ENCODE results near the gene DCAF8L2. TPM values are rescaled to one million over a fixed set of nuclear protein-coding genes. Genes with fewer than 3 reads are reported as not detected.
"Not testable (repeated sequence)": the region's sequence is repeated elsewhere in the genome, so short reads cannot be mapped to it uniquely, and the experiment has no call there.

The DCAF8L2 gene
- total and polyA plus RNA-seq, 2 donors (not counting 3 experiments of a cell fraction or from before 2014, with no cell fraction given): 0.15 to 0.36 TPM

DNA sequence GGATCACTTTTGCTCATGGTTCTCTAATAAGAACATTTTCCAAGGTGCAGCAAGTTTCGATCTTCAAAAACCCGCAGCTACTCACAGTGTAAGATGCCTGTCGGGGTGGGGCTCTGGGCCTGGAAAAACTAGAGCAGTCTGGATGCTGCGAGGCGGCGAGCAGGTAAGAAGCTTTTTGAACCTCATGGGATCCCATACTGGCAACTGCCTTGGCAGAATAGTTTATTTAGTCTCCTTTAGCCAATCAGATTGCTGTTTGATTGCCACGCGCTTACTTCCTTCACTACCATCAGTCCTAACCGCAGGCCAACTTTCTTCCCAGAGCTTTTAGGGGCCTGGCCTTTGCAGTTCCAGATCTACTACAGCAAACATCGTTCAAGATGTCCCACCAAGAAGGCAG is 156.4 kb downstream of the DCAF8L2 start:
- Histone ChIP-seq H4K20me1 (replicated peaks; ENCODE audit: control insufficient read depth, extremely low read depth, insufficient read depth, low read length) (no peaks in the 10 kb centered on the region), H3K36me3 (ENCODE audit: control insufficient read depth in 2 of 2, extremely low read depth in 1 of 2, insufficient read depth in 2 of 2, low read length in 2 of 2) (no peaks in the 10 kb centered on the region), H3K4me2 (ENCODE audit: insufficient read depth, low read length) (no peak overlapping the region), H3K9me1 (replicated peaks; ENCODE audit: control insufficient read depth, extremely low read depth, insufficient read depth, low read length) (no peaks in the 10 kb centered on the region), H3K27ac (ENCODE audit: insufficient read depth, low read depth, low read length) (no peak overlapping the region), H3K9ac (replicated peaks; ENCODE audit: extremely low read depth, insufficient read depth, low read length) (no peak overlapping the region), H2AFZ (ENCODE audit: low read depth, low read length) (no peak overlapping the region), H3K79me2 (ENCODE audit: control insufficient read depth, insufficient read depth, low read length) (no peaks in the 10 kb centered on the region), H3K9me3 (replicated peaks; ENCODE audit: control insufficient read depth, insufficient read depth, low read length) (no peaks in the 10 kb centered on the region), H3K4me3 (replicated peaks in 1 of 3; ENCODE audit: insufficient read depth in 1 of 3, low read depth in 1 of 3, low read length in 3 of 3) (no peak overlapping the region), H3K27me3 (ENCODE audit: control insufficient read depth in 2 of 2, insufficient read depth in 2 of 2, low read length in 2 of 2) (no peaks in the 10 kb centered on the region), H3K4me1 (ENCODE audit: control insufficient read depth, extremely low read depth, insufficient read depth, low read length) (no peaks in the 10 kb centered on the region)
- FAIRE-seq: no peak
- BruUV-seq (replicated peaks): no TSS peak
- intact Hi-C loops (cut with micrococcal nuclease): no loop called here
- ChIA-PET POLR2A (no interaction called here), CTCF (no interaction called here)
- no peak for DNase-seq (ENCODE audit: low read depth, low spot score)
- TF ChIP-seq POLR2AphosphoS5 (IDR thresholded peaks at IDR 0.05; ENCODE audit: insufficient read depth, low read depth, low read length): no peak
- no peak for TF ChIP-seq EZH2 (IDR thresholded peaks at IDR 0.05; ENCODE audit: borderline replicate concordance, low read depth, low read length, severe bottlenecking)
- TF ChIP-seq GATA2 (IDR thresholded peaks at IDR 0.05; ENCODE audit: insufficient read depth, insufficient read length, low read depth, low read length): no peak
- TF ChIP-seq, protein P1, sequence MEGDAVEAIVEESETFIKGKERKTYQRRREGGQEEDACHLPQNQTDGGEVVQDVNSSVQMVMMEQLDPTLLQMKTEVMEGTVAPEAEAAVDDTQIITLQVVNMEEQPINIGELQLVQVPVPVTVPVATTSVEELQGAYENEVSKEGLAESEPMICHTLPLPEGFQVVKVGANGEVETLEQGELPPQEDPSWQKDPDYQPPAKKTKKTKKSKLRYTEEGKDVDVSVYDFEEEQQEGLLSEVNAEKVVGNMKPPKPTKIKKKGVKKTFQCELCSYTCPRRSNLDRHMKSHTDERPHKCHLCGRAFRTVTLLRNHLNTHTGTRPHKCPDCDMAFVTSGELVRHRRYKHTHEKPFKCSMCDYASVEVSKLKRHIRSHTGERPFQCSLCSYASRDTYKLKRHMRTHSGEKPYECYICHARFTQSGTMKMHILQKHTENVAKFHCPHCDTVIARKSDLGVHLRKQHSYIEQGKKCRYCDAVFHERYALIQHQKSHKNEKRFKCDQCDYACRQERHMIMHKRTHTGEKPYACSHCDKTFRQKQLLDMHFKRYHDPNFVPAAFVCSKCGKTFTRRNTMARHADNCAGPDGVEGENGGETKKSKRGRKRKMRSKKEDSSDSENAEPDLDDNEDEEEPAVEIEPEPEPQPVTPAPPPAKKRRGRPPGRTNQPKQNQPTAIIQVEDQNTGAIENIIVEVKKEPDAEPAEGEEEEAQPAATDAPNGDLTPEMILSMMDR (IDR thresholded peaks at IDR 0.05; ENCODE audit: extremely low read depth in 1 of 2, insufficient read depth in 1 of 2, low read depth in 1 of 2, low read length in 2 of 2): no peak
- TF ChIP-seq, protein P2, sequence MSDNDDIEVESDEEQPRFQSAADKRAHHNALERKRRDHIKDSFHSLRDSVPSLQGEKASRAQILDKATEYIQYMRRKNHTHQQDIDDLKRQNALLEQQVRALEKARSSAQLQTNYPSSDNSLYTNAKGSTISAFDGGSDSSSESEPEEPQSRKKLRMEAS (IDR thresholded peaks at IDR 0.05; ENCODE audit: insufficient read depth, insufficient read length): no peak
- no peak for TF ChIP-seq JUN (IDR thresholded peaks at IDR 0.05; ENCODE audit: borderline replicate concordance, insufficient read depth, insufficient read length, low read depth)
- no peak for TF ChIP-seq MYC (IDR thresholded peaks at IDR 0.05; ENCODE audit: low read depth, low read length)
- no peak for TF ChIP-seq FOS (IDR thresholded peaks at IDR 0.05; ENCODE audit: borderline replicate concordance, insufficient read depth, low read length)
- no peak for TF ChIP-seq POLR2A (IDR thresholded peaks at IDR 0.05; ENCODE audit: low read depth, low read length)
- dilution Hi-C loops (cut with MboI; ENCODE audit: extremely low pct_ligation_motif_present, low sequenced_read_pairs): no loop called here

DNA sequence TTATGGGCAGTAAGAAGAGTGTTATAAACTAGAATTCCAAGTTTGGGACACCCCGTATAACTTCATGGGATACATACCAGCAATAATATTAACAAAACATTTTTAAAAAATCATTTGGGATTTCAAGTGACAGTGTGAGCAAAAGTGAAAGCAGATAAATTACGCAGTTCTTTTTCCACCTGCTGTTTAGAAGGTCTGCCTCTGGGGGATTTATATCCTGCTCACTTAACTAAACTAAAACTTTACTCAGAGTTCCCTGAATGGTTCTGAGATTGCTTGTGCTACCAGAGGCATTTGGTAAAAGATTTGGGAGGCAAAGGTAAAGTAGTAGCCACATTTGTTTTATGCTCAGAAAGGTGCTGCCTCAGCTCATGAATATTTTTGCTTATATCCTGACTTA is 160.2 kb downstream of the DCAF8L2 start:
- BruUV-seq (replicated peaks); H3K9me1 ChIP-seq (replicated peaks; ENCODE audit: control insufficient read depth, extremely low read depth, insufficient read depth, low read length); H3K36me3 ChIP-seq (ENCODE audit: control insufficient read depth in 2 of 2, extremely low read depth in 1 of 2, insufficient read depth in 2 of 2, low read length in 2 of 2); FAIRE-seq; POLR2A ChIA-PET; H3K9me3 ChIP-seq (replicated peaks; ENCODE audit: control insufficient read depth, insufficient read depth, low read length); H3K4me1 ChIP-seq (ENCODE audit: control insufficient read depth, extremely low read depth, insufficient read depth, low read length); H3K27ac ChIP-seq (ENCODE audit: insufficient read depth, low read depth, low read length); H3K27me3 ChIP-seq (ENCODE audit: control insufficient read depth in 2 of 2, insufficient read depth in 2 of 2, low read length in 2 of 2); H4K20me1 ChIP-seq (replicated peaks; ENCODE audit: control insufficient read depth, extremely low read depth, insufficient read depth, low read length); H3K9ac ChIP-seq (replicated peaks; ENCODE audit: extremely low read depth, insufficient read depth, low read length); dilution Hi-C loops (cut with MboI; ENCODE audit: extremely low pct_ligation_motif_present, low sequenced_read_pairs); intact Hi-C loops (cut with micrococcal nuclease); CTCF ChIA-PET; H3K4me3 ChIP-seq (replicated peaks in 1 of 3; ENCODE audit: insufficient read depth in 1 of 3, low read depth in 1 of 3, low read length in 3 of 3); DNase-seq (ENCODE audit: low read depth, low spot score); H3K79me2 ChIP-seq (ENCODE audit: control insufficient read depth, insufficient read depth, low read length); H2AFZ ChIP-seq (ENCODE audit: low read depth, low read length); H3K4me2 ChIP-seq (ENCODE audit: insufficient read depth, low read length): not testable (repeated sequence)
